HCT116 (cell line): ENCODE data around the gene IMMP2L. TPM values are rescaled to one million over a fixed set of nuclear protein-coding genes. Genes with fewer than 3 reads are reported as not detected.
"Not testable (repeated sequence)": the region's sequence is repeated elsewhere in the genome, so short reads cannot be mapped to it uniquely, and the experiment has no call there.

Source experiments
- ATAC-seq: fragments of 200-7000 bp; cut with Tn5 transposase; 2 replicates; pipeline ENCODE4 v1.9.1; 2020; ENCODE audit warnings: mild to moderate bottlenecking, moderate library complexity
- BruUV-seq: library from RNA; stranded (reverse); fragments of 400-500 nt; replicated peaks from 2 replicates; lab custom pipeline; 2021; lab: Mats Ljungman, UMichigan
- CTCF ChIA-PET: fragments of 300-600 bp; sonication (Branson Sonifier 250); formaldehyde crosslinking; loops from one replicate; lab custom pipeline; 2021; ENCODE audit warnings: antibody characterized with exemption; lab: Charles Lee
- POLR2A ChIA-PET: fragments of 300-600, 350-600 bp; sonication (Branson Sonifier 250); formaldehyde crosslinking; loops from one replicate; lab custom pipeline; 2021; ENCODE audit warnings: antibody characterized with exemption; lab: Charles Lee
- RAD21 ChIA-PET, 2 experiments: fragments of 300-600 bp; sonication (Branson Sonifier 250); formaldehyde crosslinking; loops; one replicate each; lab custom pipeline; 2023; ENCODE audit warnings: low total read pairs in 2 of 2; ENCODE audit not compliant: uncharacterized antibody in 2 of 2, unreplicated experiment in 2 of 2, low non-redundant PET in 1 of 2; lab: Charles Lee
- DNase-seq: peaks from one replicate; pipeline ENCODE4 v3.0.0-alpha.2; 2010; ENCODE audit warnings: low read depth, low spot score
- H2AFZ ChIP-seq: fragments of 200-600 bp; shearing (Covaris generic), sonication (generic); 2 replicates; pipeline ENCODE4 v1.6.1; 2017; ENCODE audit warnings: low read depth, mixed run types, mixed read lengths, antibody characterized with exemption, low read length; ENCODE audit not compliant: poor library complexity, severe bottlenecking
- H3K27ac ChIP-seq: 2 replicates; pipeline ENCODE4 v1.5.1; 2012; ENCODE audit warnings: low read depth, low read length
- H3K27me3 ChIP-seq: fragments of 200-600 bp; sonication (generic); 2 replicates; pipeline ENCODE4 v1.6.1; 2016; ENCODE audit warnings: mixed run types, low read length, mixed read lengths; ENCODE audit not compliant: insufficient read depth
- H3K36me3 ChIP-seq, 2 experiments: fragments of 200-500 bp in 1 of 2; fragments of 200-600 bp in 1 of 2; sonication (Bioruptor generic) in 1 of 2; sonication (generic) in 1 of 2; 2 replicates each; pipeline versions ENCODE4 v1.5.1 to v1.6.1; 2014 to 2016; ENCODE audit warnings: low read length in 2 of 2, inconsistent platforms in 1 of 2, mixed read lengths in 1 of 2, mixed run types in 1 of 2; ENCODE audit not compliant: insufficient read depth in 2 of 2, control insufficient read depth in 1 of 2
- H3K4me1 ChIP-seq, 2 experiments: fragments of 200-600 bp in 1 of 2; sonication (generic) in 1 of 2; 2 replicates each; pipeline versions ENCODE4 v1.5.1 to v1.6.1; 2012 to 2017; ENCODE audit warnings: low read length in 2 of 2, inconsistent platforms in 1 of 2, mild to moderate bottlenecking in 1 of 2, mixed read lengths in 1 of 2, mixed run types in 1 of 2, moderate library complexity in 1 of 2; ENCODE audit not compliant: insufficient read depth in 2 of 2, control insufficient read depth in 1 of 2
- H3K4me2 ChIP-seq: fragments of 200-600 bp; sonication (generic); 2 replicates; pipeline ENCODE4 v1.6.1; 2017; ENCODE audit warnings: mixed run types, low read length, mixed read lengths
- H3K4me3 ChIP-seq, 2 experiments: fragments of 200-600 bp in 1 of 2; sonication (generic) in 1 of 2; replicated peaks in 1 of 2; 2 replicates each; pipeline ENCODE4 v1.5.1; 2011 to 2016; ENCODE audit warnings: low read length in 2 of 2, control low read depth in 1 of 2, low read depth in 1 of 2, mild to moderate bottlenecking in 1 of 2, mixed read lengths in 1 of 2, mixed run types in 1 of 2
- H3K79me2 ChIP-seq: fragments of 200-600 bp; sonication (generic); 2 replicates; pipeline ENCODE4 v1.6.1; 2017; ENCODE audit warnings: mild to moderate bottlenecking, mixed run types, low read length, moderate library complexity, mixed read lengths; ENCODE audit not compliant: insufficient read depth
- H3K9ac ChIP-seq: fragments of 200-600 bp; sonication (generic); 2 replicates; pipeline ENCODE4 v1.6.1; 2016; ENCODE audit warnings: low read length, mixed read lengths
- H3K9me2 ChIP-seq: fragments of 200-600 bp; sonication (generic), shearing (Covaris generic); 2 replicates; pipeline ENCODE4 v1.6.1; 2017; ENCODE audit warnings: mixed run types, mild to moderate bottlenecking, moderate library complexity; ENCODE audit not compliant: insufficient read depth
- H3K9me3 ChIP-seq, 2 experiments: fragments of 200-500 bp in 1 of 2; fragments of 200-600 bp in 1 of 2; sonication (Bioruptor generic) in 1 of 2; sonication (generic) in 1 of 2; 2 replicates each; pipeline ENCODE4 v1.6.1; 2014 to 2017; ENCODE audit warnings: low read length in 2 of 2, mixed read lengths in 2 of 2, inconsistent platforms in 1 of 2, low read depth in 1 of 2, mild to moderate bottlenecking in 1 of 2, mixed run types in 1 of 2, moderate library complexity in 1 of 2; ENCODE audit not compliant: control insufficient read depth in 1 of 2, insufficient read depth in 1 of 2
- H4K20me1 ChIP-seq: fragments of 200-600 bp; sonication (generic), shearing (Covaris generic); 2 replicates; pipeline ENCODE4 v1.6.1; 2017; ENCODE audit warnings: mixed run types, mild to moderate bottlenecking, moderate library complexity; ENCODE audit not compliant: insufficient read depth
- EZH2 ChIP-seq: fragments of 200-600 bp; sonication (generic); IDR thresholded peaks from 2 replicates; pipeline ENCODE4 v1.6.1; 2017; ENCODE audit warnings: antibody characterized with exemption, mixed run types
- MAX ChIP-seq: IDR thresholded peaks from 2 replicates; pipeline ENCODE4 v1.6.1; 2012
- RAD21 ChIP-seq: IDR thresholded peaks from 2 replicates; pipeline ENCODE4 v1.6.1; 2012; ENCODE audit warnings: low read depth, mild to moderate bottlenecking
- SP1 ChIP-seq: IDR thresholded peaks from 2 replicates; pipeline ENCODE4 v1.6.1; 2012; ENCODE audit warnings: low read depth
- YY1 ChIP-seq: IDR thresholded peaks from 2 replicates; pipeline ENCODE4 v1.6.1; 2011; ENCODE audit warnings: low read length, low read depth, moderate library complexity, mild to moderate bottlenecking; ENCODE audit not compliant: insufficient replicate concordance; ENCODE audit errors: extremely low read depth
- ZNF274 ChIP-seq: fragments of 200-500 bp; sonication (Bioruptor generic); IDR thresholded peaks from 2 replicates; pipeline ENCODE4 v1.6.1; 2014; ENCODE audit warnings: mild to moderate bottlenecking, low read depth, low read length, inconsistent platforms
- intact Hi-C: fragments of 100-400 bp; cut with micrococcal nuclease; formaldehyde crosslinking; loops from 2 replicates; pipeline ENCODE4 v1.10.0; 2022
- total RNA-seq: library from RNA; stranded (reverse); gene quantifications from one replicate; pipeline ENCODE4 v1.2.1, GENCODE V29; 2021; ENCODE audit not compliant: unreplicated experiment

Gene IMMP2L
- total RNA-seq, 1 experiment from 2014 or later = 21.1 TPM

GRCh38 chr7:111290419-111290818, 271.9 kb downstream of the IMMP2L start:
- no peak for DNase-seq
- POLR2A ChIA-PET = no interaction called here
- CTCF ChIA-PET = no interaction called here

GRCh38 chr7:111288441-111288840, 273.9 kb downstream of the IMMP2L start:
- H3K79me2 ChIP-seq, DNase-seq, H3K9me2 ChIP-seq, RAD21 ChIA-PET, intact Hi-C loops, H2AFZ ChIP-seq, CTCF ChIA-PET, H3K4me3 ChIP-seq, BruUV-seq, POLR2A ChIA-PET, H3K27ac ChIP-seq, H3K9ac ChIP-seq, H4K20me1 ChIP-seq, H3K36me3 ChIP-seq, H3K27me3 ChIP-seq, H3K4me2 ChIP-seq, ATAC-seq, H3K9me3 ChIP-seq, H3K4me1 ChIP-seq: not testable (repeated sequence)

More at GRCh38 chr7:111290419-111290818, 271.9 kb downstream of the IMMP2L start:
- no peaks in the 10 kb centered on the region for H3K9me3 ChIP-seq
- no TSS peak for BruUV-seq
- no peaks in the 10 kb centered on the region for H3K79me2 ChIP-seq
- no peaks in the 10 kb centered on the region for H3K9me2 ChIP-seq
- no peak overlapping the region for H3K4me2 ChIP-seq
- no peak for ATAC-seq
- no peak overlapping the region for H3K27ac ChIP-seq
- H3K27me3 ChIP-seq = no peaks in the 10 kb centered on the region
- no peaks in the 10 kb centered on the region for H3K36me3 ChIP-seq
- RAD21 ChIA-PET = no interaction called here
- no peak overlapping the region for H3K4me3 ChIP-seq
- no peaks in the 10 kb centered on the region; the same call in 1 of the 2 replicates for H4K20me1 ChIP-seq
- no peaks in the 10 kb centered on the region for H3K4me1 ChIP-seq
- intact Hi-C loops = no loop called here
- H2AFZ ChIP-seq = no peak overlapping the region
- H3K9ac ChIP-seq = no peak overlapping the region
- TF ChIP-seq YY1 (no peak), RAD21 (no peak), EZH2 (no peak), MAX (no peak), SP1 (no peak), ZNF274 (no peak)
